Uterus (tissue), 2 donors: ENCODE data around the gene GLT6D1.

ENCODE experiments used
- POLR2A ChIP-seq, 2 donors: fragments of 450-650 bp; IDR thresholded peaks; one replicate each; pipeline ENCODE4 v1.6.1; 2016; ENCODE audit warnings: antibody characterized with exemption in 2 of 2, mild to moderate bottlenecking in 1 of 2, moderate library complexity in 1 of 2
- TF ChIP-seq, protein P1 (sequence below), 4 experiments: fragments of 200-600 bp in 2 of 4; fragments of 450-650 bp in 2 of 4; sonication (generic) in 2 of 4; IDR thresholded peaks; one replicate each; pipeline ENCODE4 v1.5.1; 2016 to 2019; ENCODE audit warnings: antibody characterized with exemption in 4 of 4, mild to moderate bottlenecking in 2 of 4, moderate library complexity in 1 of 4

DNA sequence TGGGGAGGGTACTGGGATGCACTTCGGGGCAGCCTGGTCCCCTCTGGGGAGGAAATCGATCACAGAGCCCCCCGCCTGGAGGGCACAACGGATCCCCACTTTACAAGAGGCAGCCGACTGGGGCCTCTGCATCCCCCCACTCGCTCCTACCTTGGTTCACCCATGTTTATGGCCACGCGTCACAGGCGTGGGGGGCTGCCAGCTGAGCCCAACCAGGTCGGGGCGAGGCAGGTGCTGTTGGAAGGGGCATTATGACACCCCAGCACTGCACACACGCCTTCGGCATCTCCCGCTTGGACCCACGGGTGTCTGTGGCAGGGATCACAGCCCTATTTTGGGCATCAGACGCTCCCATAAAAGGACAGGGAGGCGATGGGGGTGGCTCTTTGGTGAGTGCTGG lies 45.4 kb upstream of the GLT6D1 start:
- TF ChIP-seq POLR2A (IDR thresholded peaks at IDR 0.05), result no peak
- TF ChIP-seq, protein P1, sequence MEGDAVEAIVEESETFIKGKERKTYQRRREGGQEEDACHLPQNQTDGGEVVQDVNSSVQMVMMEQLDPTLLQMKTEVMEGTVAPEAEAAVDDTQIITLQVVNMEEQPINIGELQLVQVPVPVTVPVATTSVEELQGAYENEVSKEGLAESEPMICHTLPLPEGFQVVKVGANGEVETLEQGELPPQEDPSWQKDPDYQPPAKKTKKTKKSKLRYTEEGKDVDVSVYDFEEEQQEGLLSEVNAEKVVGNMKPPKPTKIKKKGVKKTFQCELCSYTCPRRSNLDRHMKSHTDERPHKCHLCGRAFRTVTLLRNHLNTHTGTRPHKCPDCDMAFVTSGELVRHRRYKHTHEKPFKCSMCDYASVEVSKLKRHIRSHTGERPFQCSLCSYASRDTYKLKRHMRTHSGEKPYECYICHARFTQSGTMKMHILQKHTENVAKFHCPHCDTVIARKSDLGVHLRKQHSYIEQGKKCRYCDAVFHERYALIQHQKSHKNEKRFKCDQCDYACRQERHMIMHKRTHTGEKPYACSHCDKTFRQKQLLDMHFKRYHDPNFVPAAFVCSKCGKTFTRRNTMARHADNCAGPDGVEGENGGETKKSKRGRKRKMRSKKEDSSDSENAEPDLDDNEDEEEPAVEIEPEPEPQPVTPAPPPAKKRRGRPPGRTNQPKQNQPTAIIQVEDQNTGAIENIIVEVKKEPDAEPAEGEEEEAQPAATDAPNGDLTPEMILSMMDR (IDR thresholded peaks at IDR 0.05), result no peak
